ENCODE measurements around the gene CCDC86.

Gene CCDC86

DNA sequence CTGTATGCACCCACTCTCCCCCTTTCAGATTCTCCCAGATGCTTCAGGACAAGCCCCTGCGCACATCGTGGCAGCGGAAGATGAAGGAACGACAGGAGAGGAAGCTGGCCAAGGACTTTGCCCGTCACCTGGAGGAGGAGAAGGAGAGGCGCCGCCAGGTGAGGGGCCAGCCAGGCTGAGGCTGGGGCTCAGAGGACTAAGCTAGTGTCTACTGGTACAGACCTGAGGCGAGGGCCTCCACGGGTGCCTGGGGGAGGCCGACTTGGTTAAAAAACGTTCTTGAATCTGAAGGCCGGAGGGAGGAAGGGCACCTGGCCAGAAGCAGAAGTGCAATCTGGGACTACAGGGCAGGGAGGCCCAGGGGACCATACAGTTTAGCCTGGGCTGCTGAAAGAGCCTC, 6.0 kb downstream of the CCDC86 start:
- DNase-seq (ENCODE audit: low read depth), result no peak
- TF ChIP-seq, protein P1, sequence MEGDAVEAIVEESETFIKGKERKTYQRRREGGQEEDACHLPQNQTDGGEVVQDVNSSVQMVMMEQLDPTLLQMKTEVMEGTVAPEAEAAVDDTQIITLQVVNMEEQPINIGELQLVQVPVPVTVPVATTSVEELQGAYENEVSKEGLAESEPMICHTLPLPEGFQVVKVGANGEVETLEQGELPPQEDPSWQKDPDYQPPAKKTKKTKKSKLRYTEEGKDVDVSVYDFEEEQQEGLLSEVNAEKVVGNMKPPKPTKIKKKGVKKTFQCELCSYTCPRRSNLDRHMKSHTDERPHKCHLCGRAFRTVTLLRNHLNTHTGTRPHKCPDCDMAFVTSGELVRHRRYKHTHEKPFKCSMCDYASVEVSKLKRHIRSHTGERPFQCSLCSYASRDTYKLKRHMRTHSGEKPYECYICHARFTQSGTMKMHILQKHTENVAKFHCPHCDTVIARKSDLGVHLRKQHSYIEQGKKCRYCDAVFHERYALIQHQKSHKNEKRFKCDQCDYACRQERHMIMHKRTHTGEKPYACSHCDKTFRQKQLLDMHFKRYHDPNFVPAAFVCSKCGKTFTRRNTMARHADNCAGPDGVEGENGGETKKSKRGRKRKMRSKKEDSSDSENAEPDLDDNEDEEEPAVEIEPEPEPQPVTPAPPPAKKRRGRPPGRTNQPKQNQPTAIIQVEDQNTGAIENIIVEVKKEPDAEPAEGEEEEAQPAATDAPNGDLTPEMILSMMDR (IDR thresholded peaks at IDR 0.05; ENCODE audit: insufficient read depth, low read depth, low read length, missing control alignments), result no peak
- H3K4me3 ChIP-seq (ENCODE audit: low read depth, low read length), result no peak overlapping the region

DNA sequence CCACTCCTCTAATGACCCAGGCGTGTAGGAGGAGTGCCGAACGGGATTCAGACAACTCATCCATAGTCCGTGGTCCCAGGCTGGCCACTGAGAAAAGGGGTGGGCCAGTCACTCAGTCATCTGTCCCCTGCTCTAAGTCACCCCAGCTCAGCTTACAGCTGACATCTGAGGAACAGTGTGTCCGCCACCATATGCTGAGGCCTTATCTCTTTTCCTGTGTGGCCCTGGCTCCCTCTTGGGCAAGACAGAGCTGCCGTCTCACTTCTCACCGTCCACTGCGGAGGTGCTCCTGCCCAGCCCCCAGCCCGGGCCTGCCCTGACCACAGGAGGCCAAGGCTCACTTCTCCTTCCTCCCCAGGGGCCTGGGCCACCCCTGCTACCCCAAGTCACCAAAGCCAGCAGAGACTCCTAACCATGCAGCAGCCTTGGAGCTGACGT, 6.8 kb downstream of the CCDC86 start:
- H3K4me3 ChIP-seq (ENCODE audit: low read depth, low read length), result no peak overlapping the region
- TF ChIP-seq, protein P1 (IDR thresholded peaks at IDR 0.05; ENCODE audit: insufficient read depth, low read depth, low read length, missing control alignments), result no peak
- no peak for DNase-seq (ENCODE audit: low read depth)

DNA sequence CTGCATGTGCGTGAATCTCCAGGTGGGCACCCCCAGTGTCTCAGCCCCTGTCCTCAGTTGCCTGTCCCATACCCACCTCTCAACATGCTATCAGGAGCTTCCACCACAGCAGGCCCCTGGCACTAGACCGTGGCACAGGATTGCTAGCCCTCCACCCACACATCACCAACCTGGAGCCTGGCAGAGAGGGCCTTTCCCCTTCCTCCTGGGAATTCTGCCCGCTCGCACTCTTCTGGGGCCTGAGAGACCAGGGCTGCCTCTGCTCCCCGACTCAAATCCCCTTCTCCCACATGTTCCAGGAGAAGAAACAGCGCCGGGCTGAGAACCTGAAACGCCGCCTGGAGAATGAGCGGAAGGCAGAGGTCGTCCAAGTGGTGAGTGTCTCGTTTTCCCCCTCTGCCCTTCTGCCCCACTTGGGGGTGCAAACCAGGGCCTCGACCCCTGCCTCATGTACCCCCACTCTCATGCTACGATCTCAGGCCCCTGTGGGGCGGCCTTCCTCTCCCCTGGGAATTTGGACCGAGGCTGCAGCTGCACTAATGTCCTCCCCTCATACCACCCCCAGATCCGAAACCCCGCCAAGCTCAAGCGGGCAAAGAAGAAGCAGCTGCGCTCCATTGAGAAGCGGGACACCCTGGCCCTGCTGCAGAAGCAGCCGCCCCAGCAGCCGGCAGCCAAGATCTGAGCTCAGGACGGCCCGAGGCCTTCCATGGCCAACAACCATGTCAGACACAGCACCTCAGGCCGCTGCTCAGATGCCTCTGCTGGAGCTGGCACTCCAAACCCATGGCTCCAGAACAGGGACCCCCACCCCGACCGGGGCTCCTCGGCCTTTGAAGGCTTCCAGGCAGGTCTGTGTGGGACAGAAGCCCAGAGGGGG, 8.0 kb downstream of the CCDC86 start:
- TF ChIP-seq, protein P1 (IDR thresholded peaks at IDR 0.05; ENCODE audit: insufficient read depth, low read depth, low read length, missing control alignments), result no peak
- H3K4me3 ChIP-seq (ENCODE audit: low read depth, low read length), result no peak overlapping the region
- DNase-seq (ENCODE audit: low read depth), result no peak

DNA sequence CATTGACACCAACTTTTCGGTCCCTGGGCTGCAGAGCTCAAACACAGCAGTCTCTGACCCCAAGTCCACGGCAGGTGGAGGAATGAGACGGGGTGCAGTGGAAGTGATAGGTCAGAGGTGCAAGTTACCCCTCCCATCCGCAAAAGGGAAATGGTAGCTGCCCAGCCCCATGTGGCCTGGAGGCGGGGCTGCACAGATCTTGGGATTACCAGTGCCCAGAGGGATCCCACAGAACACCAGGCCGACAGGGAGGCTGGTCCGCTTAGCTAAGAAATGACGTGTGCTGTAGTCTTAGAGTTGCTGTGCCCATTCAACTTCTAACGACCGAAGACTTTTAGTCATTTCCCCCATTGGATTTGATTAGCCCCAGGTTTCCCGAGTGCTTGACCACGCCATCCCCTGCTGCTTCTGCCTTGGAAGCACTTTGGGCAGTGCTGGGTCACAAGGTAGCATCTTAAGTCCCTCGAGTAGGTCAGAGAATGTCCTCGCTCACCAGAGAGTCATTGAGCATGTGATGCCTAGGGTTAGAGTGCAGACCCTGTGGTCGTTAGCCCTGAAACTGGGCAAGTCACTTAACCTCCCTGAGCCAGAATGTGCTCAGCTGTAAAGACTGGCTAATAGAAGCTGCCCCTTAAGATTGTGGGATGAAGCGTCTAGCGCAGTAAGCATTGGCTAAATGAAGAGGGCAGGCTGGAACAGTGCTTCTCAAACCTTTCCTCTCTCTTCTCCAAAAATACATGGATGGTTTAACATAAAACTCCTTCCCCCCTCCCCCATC, 9.6 kb downstream of the CCDC86 start:
- no peak overlapping the region for H3K4me3 ChIP-seq (ENCODE audit: low read depth, low read length)
- TF ChIP-seq, protein P1 (IDR thresholded peaks at IDR 0.05; ENCODE audit: insufficient read depth, low read depth, low read length, missing control alignments), result no peak
- DNase-seq (ENCODE audit: low read depth), result no peak

DNA sequence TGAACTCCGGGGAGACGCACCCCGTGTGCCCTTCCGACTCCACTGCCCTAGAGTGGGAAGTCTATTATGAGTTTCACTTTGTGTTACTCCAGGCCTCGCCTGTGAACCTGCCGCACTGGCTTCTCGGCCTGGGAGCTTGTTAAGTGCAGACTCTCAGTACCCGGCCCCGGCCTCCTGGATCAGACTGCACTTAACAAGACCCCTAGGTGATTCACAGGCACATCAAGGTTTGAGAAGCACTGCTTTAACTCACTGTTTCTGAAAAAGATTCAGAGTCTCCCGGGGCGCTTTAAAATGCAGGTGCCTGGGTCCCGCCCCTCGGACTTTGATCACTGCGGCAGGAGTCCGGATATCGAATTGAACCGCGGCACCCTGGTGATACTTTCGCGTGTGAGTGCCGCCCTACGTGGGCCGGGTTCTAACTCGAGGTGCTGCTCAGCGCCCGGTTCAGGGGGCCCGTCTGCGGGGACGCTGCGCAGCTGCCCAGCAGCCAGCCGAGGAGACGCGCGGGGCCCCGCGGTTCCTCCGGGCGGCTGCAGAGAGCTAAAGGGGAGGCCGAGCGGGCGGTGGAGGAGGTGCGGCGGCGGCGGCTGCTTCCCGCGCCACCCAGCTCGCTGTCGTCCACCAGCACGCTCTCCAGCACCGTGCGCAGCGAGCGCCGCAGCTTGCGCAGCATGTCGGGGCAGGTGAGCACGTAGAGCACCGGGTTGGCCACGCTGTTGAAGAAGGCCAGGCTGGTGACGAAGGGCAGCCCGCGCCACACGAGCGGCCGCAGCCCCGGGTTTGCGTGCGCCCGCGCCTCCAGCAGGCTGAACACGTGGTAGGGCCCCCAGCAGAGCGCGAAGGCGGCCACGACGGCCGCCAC, 10.4 kb downstream of the CCDC86 start:
- TF ChIP-seq, protein P1 (IDR thresholded peaks at IDR 0.05; ENCODE audit: insufficient read depth, low read depth, low read length, missing control alignments), result no peak
- no peak overlapping the region for H3K4me3 ChIP-seq (ENCODE audit: low read depth, low read length)
- no peak for DNase-seq (ENCODE audit: low read depth)

Measured in GM12865 (cell line).